Measurements from ENCODE around the gene RNU1-3. TPM values are rescaled to one million over a fixed set of nuclear protein-coding genes. Genes with fewer than 3 reads are reported as not detected.
"Not testable (repeated sequence)": the region's sequence is repeated elsewhere in the genome, so short reads cannot be mapped to it uniquely, and the experiment has no call there.

Gene RNU1-3
- total RNA-seq, 1 experiment from 2014 or later: 1,333 TPM

GRCh38 chr1:16656981-16657683 lies 9.6 kb downstream of the RNU1-3 start:
- intact Hi-C loops (cut with micrococcal nuclease; ENCODE audit: unreplicated experiment): not testable (repeated sequence)

GRCh38 chr1:16656574-16656973 lies 10.2 kb downstream of the RNU1-3 start:
- intact Hi-C loops (cut with micrococcal nuclease; ENCODE audit: unreplicated experiment); H3K9me3 ChIP-seq (ENCODE audit: insufficient read depth, low read depth); H2AFZ ChIP-seq; H3K79me2 ChIP-seq (ENCODE audit: low read depth); BruUV-seq (replicated peaks); H3K36me3 ChIP-seq (ENCODE audit: low read depth); H3K27me3 ChIP-seq (ENCODE audit: insufficient read depth, low read depth); H3K9me2 ChIP-seq (ENCODE audit: insufficient read depth); CTCF ChIA-PET; POLR2A ChIA-PET (ENCODE audit: unreplicated experiment); H4K20me1 ChIP-seq (ENCODE audit: insufficient read depth); H3K4me1 ChIP-seq (replicated peaks; ENCODE audit: insufficient read depth); H3K4me3 ChIP-seq; H3K27ac ChIP-seq; H3F3A ChIP-seq (ENCODE audit: insufficient read depth, low read depth); DNase-seq; H3K4me2 ChIP-seq: not testable (repeated sequence)

More at GRCh38 chr1:16656981-16657683, 9.6 kb downstream of the RNU1-3 start:
- H3K36me3 ChIP-seq (ENCODE audit: low read depth); CTCF ChIA-PET; H3K4me1 ChIP-seq (replicated peaks; ENCODE audit: insufficient read depth); DNase-seq; H3K27me3 ChIP-seq (ENCODE audit: insufficient read depth, low read depth); H3F3A ChIP-seq (ENCODE audit: insufficient read depth, low read depth); H3K4me3 ChIP-seq; H3K4me2 ChIP-seq; H3K9me3 ChIP-seq (ENCODE audit: insufficient read depth, low read depth); H4K20me1 ChIP-seq (ENCODE audit: insufficient read depth); H3K27ac ChIP-seq; H3K79me2 ChIP-seq (ENCODE audit: low read depth); BruUV-seq (replicated peaks); H2AFZ ChIP-seq; POLR2A ChIA-PET (ENCODE audit: unreplicated experiment); H3K9me2 ChIP-seq (ENCODE audit: insufficient read depth): not testable (repeated sequence)

GRCh38 chr1:16651560-16651959 lies 15.2 kb downstream of the RNU1-3 start:
- H3K4me2 ChIP-seq; H3F3A ChIP-seq (ENCODE audit: insufficient read depth, low read depth); H3K9me3 ChIP-seq (ENCODE audit: insufficient read depth, low read depth); H4K20me1 ChIP-seq (ENCODE audit: insufficient read depth); H3K36me3 ChIP-seq (ENCODE audit: low read depth); CTCF ChIA-PET; H3K79me2 ChIP-seq (ENCODE audit: low read depth); H3K9me2 ChIP-seq (ENCODE audit: insufficient read depth); intact Hi-C loops (cut with micrococcal nuclease; ENCODE audit: unreplicated experiment); H3K27me3 ChIP-seq (ENCODE audit: insufficient read depth, low read depth); H2AFZ ChIP-seq; H3K27ac ChIP-seq; BruUV-seq (replicated peaks); POLR2A ChIA-PET (ENCODE audit: unreplicated experiment); H3K4me1 ChIP-seq (replicated peaks; ENCODE audit: insufficient read depth); H3K4me3 ChIP-seq: not testable (repeated sequence)
- DNase-seq: peak in 1 of 2 experiments; percentile 21

- H4K20me1 ChIP-seq (ENCODE audit: insufficient read depth); H3K9me2 ChIP-seq (ENCODE audit: insufficient read depth); H3K27ac ChIP-seq; H3K4me3 ChIP-seq; H2AFZ ChIP-seq; H3K4me1 ChIP-seq (replicated peaks; ENCODE audit: insufficient read depth); BruUV-seq (replicated peaks); H3K9me3 ChIP-seq (ENCODE audit: insufficient read depth, low read depth); H3K27me3 ChIP-seq (ENCODE audit: insufficient read depth, low read depth); H3K36me3 ChIP-seq (ENCODE audit: low read depth); DNase-seq; POLR2A ChIA-PET (ENCODE audit: unreplicated experiment); H3K4me2 ChIP-seq; H3K79me2 ChIP-seq (ENCODE audit: low read depth); CTCF ChIA-PET; H3F3A ChIP-seq (ENCODE audit: insufficient read depth, low read depth); intact Hi-C loops (cut with micrococcal nuclease; ENCODE audit: unreplicated experiment): not testable (repeated sequence)
These were observed 16.8 kb downstream of the RNU1-3 start for GRCh38 chr1:16649960-16650359.

GRCh38 chr1:16649390-16649789 lies 17.4 kb downstream of the RNU1-3 start:
- H3K79me2 ChIP-seq (ENCODE audit: low read depth); CTCF ChIA-PET; H2AFZ ChIP-seq; intact Hi-C loops (cut with micrococcal nuclease; ENCODE audit: unreplicated experiment); H3K4me3 ChIP-seq; POLR2A ChIA-PET (ENCODE audit: unreplicated experiment); DNase-seq; H3F3A ChIP-seq (ENCODE audit: insufficient read depth, low read depth); H3K27ac ChIP-seq; H3K9me2 ChIP-seq (ENCODE audit: insufficient read depth); H3K4me2 ChIP-seq; H3K36me3 ChIP-seq (ENCODE audit: low read depth); BruUV-seq (replicated peaks); H4K20me1 ChIP-seq (ENCODE audit: insufficient read depth); H3K9me3 ChIP-seq (ENCODE audit: insufficient read depth, low read depth); H3K27me3 ChIP-seq (ENCODE audit: insufficient read depth, low read depth); H3K4me1 ChIP-seq (replicated peaks; ENCODE audit: insufficient read depth): not testable (repeated sequence)

- H3K27me3 ChIP-seq (ENCODE audit: insufficient read depth, low read depth); H3K4me2 ChIP-seq; H3K79me2 ChIP-seq (ENCODE audit: low read depth); H3F3A ChIP-seq (ENCODE audit: insufficient read depth, low read depth); H3K9me2 ChIP-seq (ENCODE audit: insufficient read depth); intact Hi-C loops (cut with micrococcal nuclease; ENCODE audit: unreplicated experiment); H4K20me1 ChIP-seq (ENCODE audit: insufficient read depth); H3K9me3 ChIP-seq (ENCODE audit: insufficient read depth, low read depth); H3K27ac ChIP-seq; H3K4me3 ChIP-seq; DNase-seq; CTCF ChIA-PET; BruUV-seq (replicated peaks); H2AFZ ChIP-seq; H3K36me3 ChIP-seq (ENCODE audit: low read depth); H3K4me1 ChIP-seq (replicated peaks; ENCODE audit: insufficient read depth); POLR2A ChIA-PET (ENCODE audit: unreplicated experiment): not testable (repeated sequence)
These were observed 18.0 kb downstream of the RNU1-3 start for GRCh38 chr1:16648756-16649155.

- H3K27ac ChIP-seq; H3K4me2 ChIP-seq; CTCF ChIA-PET; H4K20me1 ChIP-seq (ENCODE audit: insufficient read depth); H3K9me3 ChIP-seq (ENCODE audit: insufficient read depth, low read depth); intact Hi-C loops (cut with micrococcal nuclease; ENCODE audit: unreplicated experiment); H2AFZ ChIP-seq; H3K9me2 ChIP-seq (ENCODE audit: insufficient read depth); BruUV-seq (replicated peaks); H3K27me3 ChIP-seq (ENCODE audit: insufficient read depth, low read depth); POLR2A ChIA-PET (ENCODE audit: unreplicated experiment); DNase-seq; H3K36me3 ChIP-seq (ENCODE audit: low read depth); H3K4me3 ChIP-seq; H3F3A ChIP-seq (ENCODE audit: insufficient read depth, low read depth): not testable (repeated sequence)
- H3K79me2 ChIP-seq (ENCODE audit: low read depth): peaks cover 12% of the 10 kb centered on the region
- H3K4me1 ChIP-seq (replicated peaks; ENCODE audit: insufficient read depth): peaks cover 13% of the 10 kb centered on the region
These were observed 18.5 kb downstream of the RNU1-3 start for GRCh38 chr1:16648250-16648649.
